HCEC 1CT (cell line): ENCODE data around the gene CD9.

Source experiments
- DNase-seq: peaks from one replicate; pipeline ENCODE4 v3.0.0-alpha.2; 2017

Gene CD9

DNA sequence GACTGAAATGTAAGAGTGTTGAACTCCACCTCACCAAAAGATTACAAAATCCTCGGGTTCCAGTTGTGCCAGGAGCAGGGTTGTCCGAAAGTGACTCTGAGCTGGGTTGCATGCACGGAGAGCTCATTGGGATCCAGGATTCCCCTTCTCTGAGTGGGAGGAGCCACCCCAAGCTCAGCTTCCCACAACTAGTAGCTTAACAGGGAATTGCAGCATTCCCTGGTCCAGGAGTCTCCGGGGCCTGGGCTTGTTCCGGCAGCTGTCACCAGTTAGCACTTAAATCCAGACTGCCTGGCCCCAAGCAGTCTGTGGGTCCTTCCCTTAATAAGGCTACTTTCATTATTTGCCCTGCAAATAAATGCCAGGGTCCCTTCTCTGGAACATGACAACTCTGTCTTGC, 50.1 kb downstream of the CD9 start:
- no peak for DNase-seq

DNA sequence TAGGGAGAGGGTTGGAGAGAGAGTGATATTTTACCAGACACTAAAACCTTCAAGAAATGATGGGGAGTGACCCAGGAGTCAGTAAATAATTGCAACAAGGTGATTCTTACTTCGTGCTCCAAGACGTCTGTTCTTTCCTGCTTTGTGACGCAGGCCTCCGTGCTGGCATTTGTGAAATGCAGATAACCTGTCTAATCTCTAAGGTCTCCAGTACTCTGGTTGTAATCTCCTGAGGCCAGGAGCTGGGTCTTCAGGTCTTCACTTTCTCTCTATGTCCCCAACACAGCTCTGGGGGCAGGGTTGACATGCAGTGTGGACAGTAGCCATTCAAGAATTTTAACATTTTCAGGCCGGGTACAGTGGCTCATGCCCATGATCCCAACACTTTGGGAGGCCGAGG, 53.1 kb downstream of the CD9 start:
- no peak for DNase-seq

DNA sequence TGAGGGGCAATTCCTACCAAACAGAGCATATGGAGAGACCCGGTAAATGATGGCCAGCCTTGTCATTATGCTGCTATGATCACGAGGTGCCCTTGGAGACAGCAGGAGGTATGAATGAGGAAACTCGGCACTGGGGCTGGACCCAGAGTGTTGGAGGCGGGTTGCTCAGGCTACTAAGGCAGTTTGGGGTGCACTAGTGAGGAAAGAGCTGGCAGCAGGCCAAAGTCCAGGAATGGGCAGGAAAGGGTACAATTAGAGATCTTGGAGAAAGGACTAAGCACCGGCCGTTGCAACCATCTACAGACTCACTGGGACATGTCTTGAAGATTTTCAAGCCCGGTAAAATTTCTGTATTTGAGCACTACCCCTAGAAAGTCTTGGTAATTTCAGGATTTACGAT, 54.3 kb downstream of the CD9 start:
- no peak for DNase-seq

DNA sequence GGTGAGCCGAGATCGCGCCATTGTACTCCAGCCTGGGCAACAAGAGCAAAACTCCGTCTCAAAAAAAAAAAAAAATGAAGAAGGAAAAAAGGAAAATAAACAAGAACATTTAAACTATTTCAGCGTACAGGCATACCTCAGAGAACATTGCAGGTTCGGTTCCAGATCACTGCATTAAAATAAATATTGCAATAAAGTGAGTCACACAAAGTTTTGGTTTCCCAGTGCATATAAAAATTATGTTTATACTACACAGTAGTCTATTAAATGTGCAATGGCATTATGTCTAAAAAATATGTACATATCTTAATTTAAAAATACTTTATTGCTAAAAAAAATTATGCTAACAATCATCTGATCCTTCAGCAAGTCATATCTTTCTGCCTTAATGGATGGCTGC, 56.8 kb downstream of the CD9 start:
- no peak for DNase-seq

DNA sequence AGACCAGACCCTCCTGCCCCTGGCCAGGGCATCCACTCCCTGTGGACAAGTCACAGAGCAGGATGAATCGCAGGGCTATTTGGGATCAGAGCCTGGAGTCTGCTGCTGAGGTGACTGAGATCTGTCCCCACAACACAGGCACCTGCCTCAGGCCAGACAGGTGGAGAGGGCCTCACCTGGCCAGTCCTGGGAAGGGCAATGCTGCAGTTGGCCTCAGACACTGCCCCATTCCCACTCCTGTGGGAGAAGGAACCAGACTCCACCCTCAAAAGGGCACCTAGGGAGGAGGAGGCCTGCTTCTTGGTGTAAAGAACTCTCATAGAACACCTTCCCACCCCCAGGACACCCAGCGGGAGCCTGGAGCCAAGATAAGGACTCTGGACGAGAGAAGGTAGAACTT, 62.0 kb downstream of the CD9 start:
- no peak for DNase-seq

DNA sequence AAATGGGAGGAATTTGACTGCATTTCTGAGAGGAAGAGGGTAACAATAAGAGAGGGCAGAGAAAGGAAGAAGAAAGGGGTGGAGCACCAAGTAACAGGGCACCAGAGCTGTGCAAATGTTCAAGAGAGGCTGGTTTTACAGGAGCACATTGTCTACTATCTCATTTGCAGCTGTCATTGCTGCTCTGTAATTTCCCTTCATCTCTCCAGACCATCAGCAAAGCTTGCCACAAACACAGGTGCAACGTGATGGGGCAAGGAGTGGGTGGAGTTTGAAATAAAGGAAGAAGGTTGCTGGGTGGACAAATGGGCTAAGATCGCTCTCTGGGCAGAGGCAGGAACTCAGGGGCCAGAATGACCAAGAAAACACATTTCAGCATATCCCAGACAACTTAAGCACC, 62.4 kb downstream of the CD9 start:
- no peak for DNase-seq

DNA sequence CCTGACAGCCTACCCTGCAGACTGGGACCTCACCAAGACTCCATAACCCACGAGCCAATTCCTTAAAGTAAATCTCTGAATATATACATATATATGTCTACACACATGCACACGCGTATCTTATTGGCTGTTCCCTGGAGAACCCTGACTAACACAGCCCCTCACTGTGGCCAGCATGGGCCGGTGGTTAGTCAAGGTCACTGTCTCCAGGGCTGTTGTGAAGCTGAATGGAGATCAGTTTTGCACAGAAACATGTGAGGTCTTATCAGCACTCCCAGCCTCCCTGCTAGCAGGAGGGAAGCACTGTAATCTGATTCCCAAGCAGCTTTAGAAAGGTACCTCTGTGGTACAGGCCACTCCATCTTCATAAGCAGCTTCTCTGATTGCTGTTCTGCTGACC, 63.7 kb downstream of the CD9 start:
- DNase-seq: no peak

DNA sequence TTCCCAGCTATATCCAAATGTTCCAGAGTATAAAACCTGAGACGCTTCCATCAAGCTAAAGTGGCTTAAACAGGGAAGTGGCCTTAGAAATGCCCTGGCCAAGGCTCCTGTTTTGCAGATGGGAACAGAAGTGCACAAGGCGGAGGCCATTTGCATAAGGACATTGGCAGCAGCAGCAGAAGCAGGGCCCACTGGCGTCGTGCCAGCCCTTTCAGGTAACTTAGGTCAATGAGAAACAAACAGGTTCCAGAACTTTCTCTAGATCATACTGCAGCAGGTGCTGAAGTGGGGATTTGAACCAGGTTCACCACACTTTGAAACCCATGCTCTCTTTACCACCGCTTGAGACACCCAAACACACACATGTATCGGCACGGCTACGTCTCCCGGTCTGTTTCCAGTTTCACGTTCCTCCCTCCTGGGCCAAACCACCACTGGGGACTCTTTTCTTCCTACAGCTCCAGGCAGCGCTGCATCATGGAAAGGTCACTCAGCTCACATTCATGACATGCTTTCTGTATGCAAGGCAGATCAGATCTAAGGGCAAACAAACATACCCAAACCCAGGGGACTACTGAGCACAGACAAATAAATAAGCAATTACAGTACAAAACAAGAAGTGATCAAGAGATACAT, 64.3 kb downstream of the CD9 start:
- no peak for DNase-seq

DNA sequence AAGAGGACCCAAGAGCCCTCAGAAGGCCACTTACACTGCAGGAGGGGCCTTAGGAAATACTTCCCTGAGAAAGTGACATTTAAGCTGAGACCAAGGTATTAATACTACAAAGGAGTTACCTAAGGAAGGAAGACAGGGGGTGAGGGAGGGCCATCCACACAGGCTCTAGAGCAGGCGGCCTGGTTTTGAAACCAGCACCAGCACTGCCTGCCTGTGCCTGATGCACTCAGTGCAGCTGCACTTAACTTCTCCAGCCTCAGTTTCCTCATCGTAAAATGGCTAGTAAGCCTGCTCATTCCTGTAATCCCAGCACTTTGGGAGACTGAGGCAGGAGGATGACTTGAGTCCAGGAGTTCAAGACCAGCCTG, 64.8 kb downstream of the CD9 start:
- no peak for DNase-seq

DNA sequence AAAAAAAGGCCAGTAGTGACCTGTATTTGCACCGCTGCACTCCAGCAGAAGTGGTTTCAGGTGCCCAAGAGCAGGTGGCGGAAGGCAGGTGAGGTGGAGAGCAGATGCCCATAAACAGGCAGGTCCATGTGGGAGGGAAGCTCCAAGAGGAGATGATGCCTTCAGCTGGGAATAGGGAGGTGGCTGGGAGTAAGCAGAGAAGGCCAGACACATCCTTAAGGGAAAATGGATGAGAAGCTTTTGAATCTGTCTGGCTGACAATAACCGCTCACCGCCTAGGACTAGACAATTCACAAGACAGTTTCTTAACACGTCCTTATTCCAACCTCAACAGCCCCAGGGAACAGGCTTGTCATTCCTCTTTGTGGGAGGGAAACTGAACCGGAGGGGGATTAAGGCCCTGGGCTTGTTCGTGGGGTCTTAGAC, 66.4 kb downstream of the CD9 start:
- DNase-seq: no peak

DNA sequence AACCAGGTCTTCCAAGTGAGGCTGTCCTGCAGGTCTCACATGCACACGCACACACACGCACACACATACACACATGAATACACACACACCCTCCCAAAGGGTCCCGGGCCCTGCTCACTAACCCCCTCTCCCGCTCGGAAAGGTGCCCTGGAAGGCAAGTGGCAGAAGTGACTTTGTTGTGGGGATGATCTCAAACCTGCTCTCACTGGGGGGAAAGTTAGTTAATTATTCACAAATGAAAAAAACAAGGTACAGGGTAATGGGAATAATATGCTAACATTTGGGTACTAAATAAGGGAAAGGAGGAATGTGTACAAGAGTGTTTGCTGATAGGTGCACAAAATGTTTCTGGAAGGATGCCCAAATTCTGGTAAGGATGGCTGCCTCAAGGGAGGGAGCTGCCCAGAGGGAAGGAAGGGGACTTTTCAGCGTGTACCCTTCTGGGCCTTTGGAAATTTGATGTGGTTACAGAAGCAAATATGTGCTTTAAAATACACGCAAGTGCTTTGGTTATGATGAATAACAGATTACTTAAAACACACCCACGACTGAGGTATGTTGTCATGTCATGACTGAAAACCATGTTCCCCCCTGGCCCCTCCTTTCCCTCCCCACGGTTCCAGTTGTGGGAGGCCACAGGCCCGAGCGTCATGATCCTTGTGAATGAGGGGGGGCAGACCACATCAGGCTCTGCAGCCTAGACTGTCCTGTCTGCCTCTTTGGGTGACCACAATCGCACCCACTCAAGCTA, 66.9 kb downstream of the CD9 start:
- peak; percentile 13 for DNase-seq

DNA sequence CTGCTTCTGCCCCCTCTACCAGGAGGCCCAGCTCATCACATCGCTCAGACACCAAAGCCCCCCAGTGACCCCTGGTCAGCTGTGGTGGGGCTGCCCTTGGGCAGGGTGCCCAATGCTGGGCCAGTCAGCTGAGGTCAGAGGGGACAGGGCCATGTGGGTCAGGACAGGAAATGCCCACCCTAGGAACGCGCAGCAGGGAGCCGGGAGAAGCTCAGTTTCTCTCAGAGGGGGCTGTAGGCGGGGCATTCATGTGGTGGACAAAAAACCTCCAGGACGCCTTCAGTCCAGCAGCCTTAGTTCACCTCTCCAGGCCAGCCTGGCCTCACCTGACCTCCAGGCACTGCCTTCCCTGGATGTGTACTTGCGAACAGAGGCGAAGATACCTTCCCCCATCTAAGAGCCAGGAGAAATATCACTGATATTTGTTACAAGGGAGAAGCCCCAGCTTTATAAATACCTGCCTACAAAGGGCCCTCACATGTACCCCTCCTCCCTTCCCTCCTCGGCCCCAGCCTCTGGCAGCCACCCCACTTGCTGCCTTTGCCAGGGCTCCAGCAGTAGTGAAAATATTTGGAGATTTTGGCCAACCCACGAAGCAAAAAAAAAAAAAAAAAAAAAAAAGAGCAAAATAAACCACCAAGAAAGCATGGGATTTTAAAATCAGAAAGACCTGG, 68.4 kb downstream of the CD9 start:
- DNase-seq: no peak

DNA sequence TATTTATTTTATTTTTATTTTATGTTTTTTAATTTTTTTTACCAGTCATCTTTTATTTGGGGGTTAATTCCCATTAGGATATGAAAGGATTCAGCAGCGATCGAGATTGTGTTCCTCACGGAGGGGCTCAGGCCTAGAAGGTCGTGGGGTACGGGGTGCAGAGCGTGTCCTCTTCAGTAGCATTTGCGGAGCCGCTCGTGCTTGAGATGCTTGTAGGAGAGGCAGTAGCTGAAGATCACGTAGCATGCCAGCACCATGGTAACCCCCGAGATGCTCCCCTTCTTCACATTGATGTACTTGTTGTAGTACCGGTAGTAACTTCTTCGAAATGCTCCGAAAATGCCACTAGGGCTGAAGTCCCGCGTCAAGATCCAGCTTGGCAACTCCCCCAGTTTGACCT, 69.8 kb downstream of the CD9 start:
- DNase-seq: no peak

DNA sequence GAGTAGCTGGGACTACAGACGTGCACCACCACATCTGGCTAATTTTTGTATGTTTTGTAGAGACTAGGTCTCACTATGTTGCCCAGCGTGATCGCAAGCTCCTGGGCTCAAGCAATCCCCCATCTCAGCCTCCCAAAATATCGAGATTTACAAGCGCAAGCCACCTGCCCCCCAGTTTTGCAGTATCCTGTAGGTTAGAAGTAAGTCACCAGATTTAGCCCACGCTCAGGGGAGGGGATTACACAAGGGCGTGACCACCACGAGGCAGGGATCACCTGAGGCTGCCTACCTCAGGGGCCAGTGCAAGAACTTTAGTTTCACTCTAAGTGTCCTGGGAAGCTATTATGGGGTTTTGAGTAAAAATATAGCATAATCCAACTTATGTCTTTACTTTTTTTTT, 71.1 kb downstream of the CD9 start:
- no peak for DNase-seq

DNA sequence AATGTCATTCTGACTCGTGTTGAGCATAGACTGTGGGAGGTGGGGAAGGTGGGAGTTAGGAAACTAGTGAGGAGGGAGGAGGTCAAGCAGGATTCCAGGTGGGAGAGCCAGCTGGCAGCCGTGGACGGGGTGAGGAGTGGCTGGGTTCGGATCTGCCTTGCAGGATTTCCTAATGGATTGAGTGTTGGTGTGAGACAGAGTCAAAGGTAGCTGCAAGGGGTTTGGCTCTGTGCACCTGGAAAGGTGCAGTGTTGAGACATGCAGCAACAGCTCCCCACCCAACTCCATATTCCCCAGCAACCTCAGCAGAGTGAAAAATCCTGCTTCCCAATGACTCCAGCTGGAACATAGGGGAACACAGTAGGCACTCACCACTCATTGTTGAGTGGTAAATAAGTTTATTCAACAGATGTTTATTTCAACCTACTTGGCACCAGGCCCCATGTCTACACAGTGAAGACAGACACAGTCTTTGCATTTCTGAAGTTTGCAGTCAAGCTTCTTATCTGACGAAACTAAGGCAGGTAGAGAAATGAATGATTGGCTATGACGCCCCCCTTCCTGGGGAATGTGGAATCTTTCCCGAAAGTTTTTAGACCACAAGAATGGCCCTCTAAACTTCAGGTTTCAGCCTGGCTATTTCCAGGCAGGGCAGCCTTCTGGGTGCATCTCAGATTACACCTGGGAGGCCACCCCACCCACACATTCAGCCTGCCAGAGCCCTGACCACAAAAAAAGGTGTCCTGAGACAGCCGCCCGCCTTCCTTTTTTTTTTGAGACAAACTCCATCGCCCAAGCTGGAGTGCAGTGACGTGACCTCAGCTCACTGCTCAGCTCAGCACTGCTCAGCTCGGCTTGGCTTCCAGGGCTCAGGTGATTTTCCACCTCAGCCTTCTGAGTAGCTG, 72.4 kb downstream of the CD9 start:
- no peak for DNase-seq

DNA sequence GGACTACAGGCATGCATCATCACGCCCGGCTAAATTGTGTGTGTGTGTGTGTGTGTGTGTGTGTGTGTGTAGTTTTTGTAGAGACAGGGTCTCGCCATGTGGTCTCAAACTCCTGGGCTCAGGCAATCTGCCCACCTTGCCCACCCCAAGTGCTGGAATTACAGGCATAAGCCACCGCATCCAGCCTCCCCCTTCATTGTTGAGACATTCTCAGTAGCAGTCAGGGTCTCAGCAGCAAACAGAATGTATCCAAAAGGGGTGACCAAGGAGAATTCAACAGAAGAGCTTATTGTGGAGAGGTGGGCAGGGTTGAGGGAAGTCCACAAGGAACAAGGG, 73.0 kb downstream of the CD9 start:
- DNase-seq: no peak

DNA sequence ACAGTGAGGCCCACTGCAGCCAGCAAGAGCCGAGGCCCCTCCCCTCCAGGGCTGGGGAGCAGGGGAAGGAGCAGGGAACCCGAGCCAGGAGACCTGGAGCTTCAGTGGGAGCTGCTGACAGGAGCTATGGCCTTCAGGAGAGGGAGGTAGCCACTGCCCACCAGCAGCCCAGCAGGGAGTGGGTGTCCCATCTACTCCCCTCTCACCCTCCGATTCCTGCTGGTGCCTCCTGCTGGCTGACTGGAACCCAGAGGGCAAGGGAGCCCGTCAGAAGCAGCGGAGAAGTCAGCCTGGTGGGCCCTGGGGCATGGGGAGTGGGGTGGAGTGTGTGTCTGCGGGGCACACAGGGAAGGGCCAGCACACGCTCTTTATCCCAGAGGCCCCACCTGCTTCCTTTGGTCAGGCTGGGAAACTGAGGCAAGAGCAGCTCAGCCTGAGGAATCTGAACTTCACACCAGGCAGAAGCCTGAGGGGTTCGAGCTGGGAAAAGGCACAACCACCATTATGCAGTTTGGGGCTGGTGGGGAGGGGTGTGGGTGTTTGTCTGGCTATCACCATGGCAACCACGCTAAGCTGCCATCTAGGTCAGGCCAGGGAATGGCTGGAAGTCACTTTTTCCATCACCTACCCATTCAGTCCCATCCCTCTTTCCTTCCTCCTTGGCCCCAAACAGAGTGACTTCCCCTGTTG, 73.5 kb downstream of the CD9 start:
- DNase-seq: no peak

DNA sequence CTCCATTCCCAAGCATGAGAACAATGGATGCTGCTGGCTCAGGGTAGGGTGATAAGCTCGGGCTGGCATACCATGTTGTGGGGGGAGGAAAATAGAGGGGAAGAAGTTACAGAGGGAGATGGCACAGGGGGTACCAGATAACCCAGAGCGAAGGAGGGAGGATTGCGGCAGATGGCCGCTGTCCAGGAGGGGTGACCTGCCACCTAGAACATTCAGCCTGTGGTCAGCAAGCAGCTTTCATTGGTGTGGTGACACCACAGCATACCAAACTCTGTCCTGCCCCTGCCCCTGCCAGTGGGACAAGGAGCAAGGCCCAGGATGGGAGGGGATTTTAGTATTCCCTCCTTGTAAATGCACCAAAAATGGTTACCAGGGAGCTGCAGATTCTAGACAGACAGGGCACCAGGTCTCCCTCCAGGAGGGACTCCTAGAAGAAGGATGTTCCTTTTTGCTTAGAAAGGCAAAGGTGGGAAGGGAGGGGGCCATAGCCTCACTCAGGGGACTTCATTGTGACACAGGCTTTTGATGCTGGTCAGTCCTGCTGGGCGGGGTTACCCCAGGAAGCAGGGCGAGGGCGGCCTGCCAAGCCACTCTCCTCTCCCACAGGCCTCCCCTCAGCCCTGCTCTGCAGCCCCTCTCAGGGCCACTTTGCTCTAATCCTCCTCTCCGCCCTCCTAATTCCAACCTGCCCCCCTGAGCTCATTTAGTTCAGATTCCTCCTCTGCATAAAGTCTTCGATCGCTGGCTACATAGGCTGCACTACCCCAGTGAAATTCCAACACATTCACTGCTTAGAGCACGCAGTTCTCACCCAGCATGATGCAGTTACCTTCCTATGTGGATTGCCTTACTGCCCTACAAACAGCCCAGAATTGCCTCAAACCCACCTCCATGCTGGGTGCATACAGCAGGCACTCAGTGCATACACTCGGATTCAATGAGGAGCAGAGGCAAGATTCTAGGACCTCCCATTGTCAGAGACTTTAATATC, 74.3 kb downstream of the CD9 start:
- DNase-seq: no peak

DNA sequence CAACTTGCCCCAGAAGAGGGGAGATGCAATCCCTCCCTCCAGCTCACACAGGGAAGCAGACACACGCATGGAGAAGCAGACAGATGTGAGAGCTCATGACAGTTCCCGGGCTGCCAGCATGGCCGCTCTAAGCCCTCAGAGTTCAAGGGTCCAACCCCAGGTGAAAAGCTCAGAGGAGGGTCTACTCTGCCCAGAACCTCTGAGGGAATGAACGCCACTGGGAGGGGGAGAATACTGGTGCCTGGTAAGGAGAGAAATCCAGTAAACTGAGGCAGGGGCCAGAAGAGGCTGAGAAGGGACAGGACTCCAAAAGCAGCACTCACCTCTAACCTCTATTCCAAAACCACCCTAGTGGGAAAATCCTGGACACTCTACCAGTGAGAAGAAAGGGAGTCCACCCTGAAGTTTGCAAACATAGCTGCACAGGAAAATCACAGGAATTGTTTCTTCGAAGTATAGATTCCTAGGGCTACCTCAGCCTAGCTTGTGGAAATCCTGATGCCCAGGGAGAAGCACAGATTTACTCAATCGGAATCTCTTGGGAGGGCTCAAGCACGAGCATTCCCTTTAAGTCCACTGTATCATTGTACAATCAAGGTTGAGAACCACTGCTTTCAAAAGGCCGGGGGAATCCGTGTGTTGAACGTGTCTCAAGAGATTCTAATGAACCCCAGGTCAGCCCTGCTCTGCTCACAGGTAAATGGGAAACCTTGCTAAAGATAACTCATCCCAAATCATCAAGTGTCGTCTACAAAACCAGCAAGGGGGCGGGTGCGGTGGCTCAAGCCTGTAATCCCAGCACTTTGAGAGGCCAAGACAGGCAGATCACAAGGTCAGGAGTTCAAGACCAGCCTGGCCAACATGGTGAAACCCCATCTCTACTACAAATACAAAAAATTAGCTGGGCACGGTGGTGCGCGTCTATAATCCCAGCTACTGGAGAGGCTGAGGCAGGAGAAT, 76.0 kb downstream of the CD9 start:
- no peak for DNase-seq

DNA sequence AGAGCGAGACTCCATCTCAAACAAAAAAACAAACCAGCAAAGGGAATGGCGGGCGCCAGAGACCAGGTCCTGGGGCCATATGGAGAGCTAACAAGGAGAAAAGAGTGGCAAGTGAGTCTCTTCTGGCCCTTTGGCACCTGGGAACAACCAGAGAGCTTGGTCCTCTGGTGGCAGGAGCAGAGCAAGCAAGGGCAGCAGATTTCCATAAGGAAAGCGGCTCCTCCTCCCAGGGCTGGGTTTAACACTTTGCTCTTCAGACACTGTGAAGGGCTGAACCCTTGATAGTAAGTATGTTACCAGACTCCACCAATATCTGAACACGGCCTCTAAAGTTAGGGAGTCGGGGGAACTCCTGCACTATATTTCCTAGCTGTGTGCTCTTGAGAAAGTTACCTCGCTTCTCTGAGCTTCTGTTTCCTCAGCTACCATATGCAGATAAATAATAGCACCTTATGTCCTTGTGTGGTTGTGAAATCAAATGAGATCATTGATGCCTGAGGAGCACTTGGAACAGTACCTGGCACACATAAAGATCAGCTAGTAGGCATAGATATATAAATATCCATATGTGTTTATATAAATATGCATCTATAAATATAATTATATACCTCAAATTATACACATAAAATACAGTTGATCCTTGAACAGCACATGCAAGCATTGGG, 76.9 kb downstream of the CD9 start:
- DNase-seq: peak; percentile 16
